HEK293 (cell line): ENCODE measurements around the gene MISP3.
"Not testable (repeated sequence)": the region's sequence is repeated elsewhere in the genome, so short reads cannot be mapped to it uniquely, and the experiment has no call there.

Experiments used
- CTCF ChIA-PET: fragments of 350-600 bp; formaldehyde crosslinking; extraction: SDS; loops from one replicate; lab custom pipeline; 2021; ENCODE audit warnings: antibody characterized with exemption; lab: Yijun Ruan, JAX
- POLR2A ChIA-PET: fragments of 300-600 bp; formaldehyde crosslinking; extraction: SDS; loops from one replicate; lab custom pipeline; 2020; ENCODE audit warnings: antibody characterized with exemption, inconsistent platforms; lab: Yijun Ruan, JAX
- H3K27ac ChIP-seq: fragments of 200-500 bp; sonication (Bioruptor generic); 2 replicates; pipeline ENCODE4 v1.5.1; 2014; ENCODE audit warnings: low read depth, low read length, control low read depth, inconsistent platforms; ENCODE audit errors: extremely low read depth
- H3K36me3 ChIP-seq, 2 experiments: fragments of 200-500 bp in 1 of 2; sonication (Bioruptor generic) in 1 of 2; 1 replicate in 1 of 2; 2 replicates in 1 of 2; pipeline ENCODE4 v1.5.1; 2014 to 2017; ENCODE audit warnings: inconsistent platforms in 2 of 2, low read length in 2 of 2; ENCODE audit not compliant: control insufficient read depth in 2 of 2, insufficient read depth in 1 of 2
- H3K4me1 ChIP-seq: fragments of 200-500 bp; sonication (Bioruptor generic); 2 replicates; pipeline ENCODE4 v1.5.1; 2014; ENCODE audit warnings: mild to moderate bottlenecking, low read length, inconsistent platforms; ENCODE audit not compliant: control insufficient read depth, insufficient read depth
- H3K4me3 ChIP-seq: 2 replicates; pipeline ENCODE4 v1.5.1; 2011; ENCODE audit warnings: low read depth, mild to moderate bottlenecking, control low read depth, low read length, moderate library complexity
- H3K9me3 ChIP-seq: fragments of 200-500 bp; sonication (Bioruptor generic); 2 replicates; pipeline ENCODE4 v1.5.1; 2014; ENCODE audit warnings: low read depth, low read length, inconsistent platforms; ENCODE audit not compliant: control insufficient read depth, insufficient read depth
- CTCF ChIP-seq: fragments of 450-650 bp; formaldehyde crosslinking; IDR thresholded peaks from 2 replicates; pipeline ENCODE4 v1.5.1; 2016; ENCODE audit warnings: missing biosample characterization, missing genetic modification characterization
- GFI1B ChIP-seq: fragments of 450-650 bp; formaldehyde crosslinking; IDR thresholded peaks from 2 replicates; pipeline ENCODE4 v1.5.1; 2016; ENCODE audit warnings: missing biosample characterization, missing genetic modification characterization
- IKZF3 ChIP-seq: fragments of 450-650 bp; IDR thresholded peaks from 2 replicates; pipeline ENCODE4 v1.5.0; 2018; ENCODE audit warnings: missing biosample characterization, mild to moderate bottlenecking, missing genetic modification characterization, moderate library complexity
- ZNF148 ChIP-seq: fragments of 450-650 bp; formaldehyde crosslinking; IDR thresholded peaks from 2 replicates; pipeline ENCODE4 v1.5.0; 2017; ENCODE audit warnings: missing biosample characterization, missing genetic modification characterization, borderline replicate concordance
- ZNF513 ChIP-seq: fragments of 450-650 bp; IDR thresholded peaks from 2 replicates; pipeline ENCODE4 v1.5.1; 2018; ENCODE audit warnings: missing biosample characterization, missing genetic modification characterization
- ZNF768 ChIP-seq: fragments of 450-650 bp; formaldehyde crosslinking; IDR thresholded peaks from 2 replicates; pipeline ENCODE4 v1.5.1; 2018; ENCODE audit warnings: missing biosample characterization, mild to moderate bottlenecking, missing genetic modification characterization
- ZSCAN18 ChIP-seq: fragments of 450-650 bp; formaldehyde crosslinking; IDR thresholded peaks from 2 replicates; pipeline ENCODE4 v1.5.1; 2016; ENCODE audit warnings: missing biosample characterization, missing genetic modification characterization

MISP3 gene

GRCh38 chr19:14031719-14032480 is 40.7 kb upstream of the MISP3 start, which contains the start of gene IL27RA (continued):
- no peak for TF ChIP-seq ZNF148 (tag by site-specific recombination)

- CTCF ChIA-PET, result interaction anchor here (0.6 to 0.7 kb wide), 3 partner anchors 13 to 570 kb away, joined by 3 to 4 read pairs (median 3); no protein-coding TSS in a partner anchor
Measured at GRCh38 chr19:14033946-14034345, 38.6 kb upstream of the MISP3 start.

GRCh38 chr19:14035159-14035558 is 37.4 kb upstream of the MISP3 start:
- POLR2A ChIA-PET, H3K27ac ChIP-seq, H3K4me3 ChIP-seq, H3K4me1 ChIP-seq, H3K36me3 ChIP-seq, H3K9me3 ChIP-seq: not testable (repeated sequence)
- peak; percentile 20; the same call in 1 of the 2 replicates for TF ChIP-seq CTCF (tag by site-specific recombination)
- CTCF ChIA-PET, result interaction anchor here (0.6 to 1.1 kb wide), 4 partner anchors 16 to 101 kb away, joined by 3 to 7 read pairs (median 4); partner anchors contain the start of genes ASF1B and MISP3

More at GRCh38 chr19:14033946-14034345, 38.6 kb upstream of the MISP3 start:
- no peak for TF ChIP-seq IKZF3 (tag by site-specific recombination)
- TF ChIP-seq ZNF768 (tag by site-specific recombination), result peak; percentile 96
- Histone ChIP-seq H3K9me3 (no peaks in the 10 kb centered on the region), H3K36me3 (no peaks in the 10 kb centered on the region; a peak in 1 of 3 replicates), H3K27ac (no peak overlapping the region), H3K4me3 (no peak overlapping the region), H3K4me1 (no peaks in the 10 kb centered on the region)
- POLR2A ChIA-PET, result interaction anchor here (0.6 kb wide), 1 partner anchor 13 kb away, joined by 3 read pairs; no protein-coding TSS in a partner anchor

- no peak overlapping the region for H3K27ac ChIP-seq
- no peak overlapping the region for H3K4me3 ChIP-seq
- TF ChIP-seq ZNF513 (tag by site-specific recombination), result peak; percentile 41; the same call in 1 of the 2 replicates
- no peak for TF ChIP-seq GFI1B (tag by site-specific recombination)
- no peak for TF ChIP-seq ZSCAN18
- no peaks in the 10 kb centered on the region for H3K9me3 ChIP-seq
- no peaks in the 10 kb centered on the region; a peak in 1 of 3 replicates for H3K36me3 ChIP-seq
- H3K4me1 ChIP-seq, result no peaks in the 10 kb centered on the region
- ChIA-PET POLR2A (no interaction called here), CTCF (interaction anchor here (1.1 kb wide), 1 partner anchor 24 kb away, joined by 4 read pairs; no protein-coding TSS in a partner anchor)
Measured at GRCh38 chr19:14035706-14036105, 36.9 kb upstream of the MISP3 start.
